Parathyroid adenoma (tissue), 2 donors: ENCODE results near the gene ZNF276.

ENCODE experiments used
- H2AFZ ChIP-seq: fragments of 300-600 bp; sonication (generic); one replicate; pipeline ENCODE4 v1.7.0; 2017; ENCODE audit warnings: antibody characterized with exemption, mild to moderate bottlenecking
- H3K27ac ChIP-seq: fragments of 300-600 bp; sonication (generic); one replicate; pipeline ENCODE4 v1.7.0; 2017
- H3K27me3 ChIP-seq: fragments of 300-600 bp; sonication (generic); one replicate; pipeline ENCODE4 v1.7.0; 2017; ENCODE audit warnings: low read length; ENCODE audit not compliant: control insufficient read depth, insufficient read depth
- H3K36me3 ChIP-seq: fragments of 300-600 bp; sonication (generic); one replicate; pipeline ENCODE4 v1.7.0; 2017; ENCODE audit warnings: low read length; ENCODE audit not compliant: control insufficient read depth, insufficient read depth
- H3K4me1 ChIP-seq: fragments of 300-600 bp; sonication (generic); one replicate; pipeline ENCODE4 v1.7.0; 2017; ENCODE audit warnings: control low read depth
- H3K4me2 ChIP-seq: fragments of 300-600 bp; sonication (generic); one replicate; pipeline ENCODE4 v1.7.0; 2017; ENCODE audit warnings: low read length
- H3K4me3 ChIP-seq: fragments of 300-600 bp; sonication (generic); one replicate; pipeline ENCODE4 v1.7.0; 2017; ENCODE audit warnings: low read depth, low read length
- H3K79me2 ChIP-seq: fragments of 300-600 bp; sonication (generic); one replicate; pipeline ENCODE4 v1.7.0; 2017; ENCODE audit warnings: control low read depth
- H3K9ac ChIP-seq: fragments of 300-600 bp; sonication (generic); one replicate; pipeline ENCODE4 v1.7.0; 2017; ENCODE audit warnings: mild to moderate bottlenecking
- H3K9me3 ChIP-seq: fragments of 300-600 bp; sonication (generic); one replicate; pipeline ENCODE4 v1.7.0; 2017; ENCODE audit warnings: low read length; ENCODE audit not compliant: control insufficient read depth
- TF ChIP-seq, protein P1 (sequence below): fragments of 300-600 bp; sonication (generic); IDR thresholded peaks from one replicate; pipeline ENCODE4 v1.7.0; 2017; ENCODE audit warnings: antibody characterized with exemption, mild to moderate bottlenecking
- donor health status: primary hyperparathyroidism.

The ZNF276 gene

GRCh38 chr16:89720551-89720812 lies 855 bp upstream of the ZNF276 start:
- Histone ChIP-seq H3K27ac (peak overlapping the region; percentile 86), H3K79me2 (peaks cover 21% of the 10 kb centered on the region), H3K9ac (peak overlapping the region; percentile 49), H3K4me1 (no peaks in the 10 kb centered on the region), H3K9me3 (no peaks in the 10 kb centered on the region), H3K4me2 (peak overlapping the region; percentile 90), H2AFZ (peak overlapping the region; percentile 86), H3K36me3 (no peaks in the 10 kb centered on the region), H3K27me3 (no peaks in the 10 kb centered on the region), H3K4me3 (peak overlapping the region; percentile 78)
- TF ChIP-seq, protein P1, sequence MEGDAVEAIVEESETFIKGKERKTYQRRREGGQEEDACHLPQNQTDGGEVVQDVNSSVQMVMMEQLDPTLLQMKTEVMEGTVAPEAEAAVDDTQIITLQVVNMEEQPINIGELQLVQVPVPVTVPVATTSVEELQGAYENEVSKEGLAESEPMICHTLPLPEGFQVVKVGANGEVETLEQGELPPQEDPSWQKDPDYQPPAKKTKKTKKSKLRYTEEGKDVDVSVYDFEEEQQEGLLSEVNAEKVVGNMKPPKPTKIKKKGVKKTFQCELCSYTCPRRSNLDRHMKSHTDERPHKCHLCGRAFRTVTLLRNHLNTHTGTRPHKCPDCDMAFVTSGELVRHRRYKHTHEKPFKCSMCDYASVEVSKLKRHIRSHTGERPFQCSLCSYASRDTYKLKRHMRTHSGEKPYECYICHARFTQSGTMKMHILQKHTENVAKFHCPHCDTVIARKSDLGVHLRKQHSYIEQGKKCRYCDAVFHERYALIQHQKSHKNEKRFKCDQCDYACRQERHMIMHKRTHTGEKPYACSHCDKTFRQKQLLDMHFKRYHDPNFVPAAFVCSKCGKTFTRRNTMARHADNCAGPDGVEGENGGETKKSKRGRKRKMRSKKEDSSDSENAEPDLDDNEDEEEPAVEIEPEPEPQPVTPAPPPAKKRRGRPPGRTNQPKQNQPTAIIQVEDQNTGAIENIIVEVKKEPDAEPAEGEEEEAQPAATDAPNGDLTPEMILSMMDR = no peak

- Histone ChIP-seq H3K4me2 (peak overlapping the region; percentile 90), H3K27me3 (no peaks in the 10 kb centered on the region), H3K27ac (peak overlapping the region; percentile 86), H2AFZ (peak overlapping the region; percentile 86), H3K36me3 (no peaks in the 10 kb centered on the region), H3K4me3 (peak overlapping the region; percentile 78), H3K9ac (no peak overlapping the region), H3K4me1 (no peaks in the 10 kb centered on the region), H3K79me2 (peaks cover 21% of the 10 kb centered on the region), H3K9me3 (no peaks in the 10 kb centered on the region)
- TF ChIP-seq, protein P1 = no peak
These were observed 432 bp downstream of the ZNF276 start for GRCh38 chr16:89721546-89722391.

DNA sequence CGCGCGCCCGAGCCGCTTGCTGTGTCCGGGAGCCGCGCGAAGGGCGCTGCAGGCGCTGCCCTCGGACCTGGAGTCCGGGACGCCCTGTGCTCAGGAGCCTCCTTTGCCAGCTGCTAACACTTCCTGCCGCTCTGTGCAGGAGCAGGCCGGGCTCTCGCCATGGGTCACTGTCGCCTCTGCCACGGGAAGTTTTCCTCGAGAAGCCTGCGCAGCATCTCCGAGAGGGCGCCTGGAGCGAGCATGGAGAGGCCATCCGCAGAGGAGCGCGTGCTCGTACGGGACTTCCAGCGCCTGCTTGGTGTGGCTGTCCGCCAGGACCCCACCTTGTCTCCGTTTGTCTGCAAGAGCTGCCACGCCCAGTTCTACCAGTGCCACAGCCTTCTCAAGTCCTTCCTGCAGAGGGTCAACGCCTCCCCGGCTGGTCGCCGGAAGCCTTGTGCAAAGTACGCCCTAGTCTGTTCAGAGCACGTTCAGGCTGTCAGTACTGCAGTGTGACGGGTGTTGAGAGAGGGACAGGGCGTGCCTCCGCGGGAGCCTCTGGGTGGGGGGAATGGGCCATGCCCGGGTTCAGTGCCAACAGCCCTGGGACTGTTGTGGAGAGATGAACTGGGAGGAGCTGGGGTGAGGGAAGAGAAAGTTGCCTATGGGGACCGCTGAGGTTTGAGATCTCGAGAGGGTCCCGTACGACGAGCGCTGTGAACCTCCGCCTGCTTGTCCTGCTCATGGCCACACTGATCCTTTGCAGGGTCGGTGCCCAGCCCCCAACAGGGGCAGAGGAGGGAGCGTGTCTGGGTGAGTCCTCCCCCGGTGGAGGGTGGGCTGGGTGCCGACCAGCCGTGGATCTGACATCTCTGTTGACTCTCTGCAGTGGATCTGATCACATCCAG lies 1.3 kb downstream of the ZNF276 start:
- Histone ChIP-seq H3K4me1 (no peaks in the 10 kb centered on the region), H3K27ac (peak overlapping the region; percentile 65), H2AFZ (peak overlapping the region; percentile 57), H3K4me3 (peak overlapping the region; percentile 78), H3K9ac (no peak overlapping the region), H3K9me3 (no peaks in the 10 kb centered on the region), H3K27me3 (no peaks in the 10 kb centered on the region), H3K36me3 (no peaks in the 10 kb centered on the region), H3K4me2 (peak overlapping the region; percentile 90), H3K79me2 (peaks cover 21% of the 10 kb centered on the region)
- TF ChIP-seq, protein P1 = no peak

GRCh38 chr16:89723279-89724250 lies 2.2 kb downstream of the ZNF276 start:
- Histone ChIP-seq H3K27ac (no peak overlapping the region), H3K4me1 (no peaks in the 10 kb centered on the region), H3K36me3 (no peaks in the 10 kb centered on the region)

More at GRCh38 chr16:89723279-89724250, 2.2 kb downstream of the ZNF276 start:
- TF ChIP-seq, protein P1 = no peak
- H3K4me2 ChIP-seq = no peak overlapping the region
- H3K9me3 ChIP-seq = no peaks in the 10 kb centered on the region
- peaks cover 13% of the 10 kb centered on the region for H3K79me2 ChIP-seq
- H3K9ac ChIP-seq = no peak overlapping the region
- no peaks in the 10 kb centered on the region for H3K27me3 ChIP-seq
- H3K4me3 ChIP-seq = no peak overlapping the region
- no peak overlapping the region for H2AFZ ChIP-seq
